ENCODE measurements around the gene PCP4L1. TPM values are rescaled to one million over a fixed set of nuclear protein-coding genes. Genes with fewer than 3 reads are reported as not detected.

PCP4L1 gene
- total RNA-seq, 1 experiment from 2014 or later, result 0.83 TPM

DNA sequence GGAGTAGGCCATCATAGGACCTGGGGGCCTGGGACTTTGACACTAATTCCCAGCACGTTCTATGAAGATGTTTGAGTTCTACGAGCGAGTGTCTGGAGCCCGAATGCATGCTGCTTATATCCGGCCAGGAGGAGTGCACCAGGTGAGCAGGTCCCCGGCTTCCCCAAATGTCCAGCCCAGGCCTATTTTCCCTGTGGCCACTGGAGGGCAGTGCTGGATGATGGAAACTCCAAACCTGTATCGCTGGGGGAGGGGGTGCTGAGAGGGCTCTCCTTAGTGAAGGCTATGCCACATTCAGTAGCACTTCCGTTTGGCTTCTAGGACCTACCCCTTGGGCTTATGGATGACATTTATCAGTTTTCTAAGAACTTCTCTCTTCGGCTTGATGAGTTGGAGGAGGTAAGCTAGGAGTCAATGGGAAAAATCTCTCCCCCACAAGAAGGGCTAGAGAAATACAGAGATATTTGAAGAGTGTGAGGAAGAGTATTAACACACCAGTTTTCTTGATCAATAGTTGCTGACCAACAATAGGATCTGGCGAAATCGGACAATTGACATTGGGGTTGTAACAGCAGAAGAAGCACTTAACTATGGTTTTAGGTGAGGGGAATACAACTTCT, 48.6 kb upstream of the PCP4L1 start:
- Mint-ChIP-seq H3K9me3 (no peaks in the 10 kb centered on the region), H3K27ac (peak overlapping the region; percentile 32 to 87 (median 46); a peak in 5 of 7 replicates), H3K27me3 (ENCODE audit: low read depth) (no peaks in the 10 kb centered on the region), H3K36me3 (ENCODE audit: insufficient read depth in 1 of 3, low read depth in 3 of 3) (peaks cover 35 to 80% (median 76%) of the 10 kb centered on the region in 3 experiments), H3K4me3 (no peak overlapping the region), H3K4me1 (peaks cover 4 to 12% of the 10 kb centered on the region in 2 experiments)
- Histone ChIP-seq H2BK12ac (ENCODE audit: insufficient read length, low read depth, low read length) (no peak overlapping the region), H3K27me3 (ENCODE audit: insufficient read depth, low read length) (no peaks in the 10 kb centered on the region), H2BK15ac (ENCODE audit: low read depth, low read length) (no peak overlapping the region), H2AK5ac (ENCODE audit: insufficient read length, low read length) (no peak overlapping the region), H3K4me2 (ENCODE audit: insufficient read depth, insufficient read length, low read length) (no peak overlapping the region), H2BK20ac (ENCODE audit: low read depth, low read length, poor library complexity, severe bottlenecking) (no peak overlapping the region), H2AFZ (ENCODE audit: low read length) (no peak overlapping the region), H4K91ac (ENCODE audit: insufficient read length, low read depth, low read length) (no peak overlapping the region), H3K4ac (ENCODE audit: low read depth, low read length) (no peak overlapping the region), H3K18ac (ENCODE audit: insufficient read length, low read depth, low read length) (no peak overlapping the region), H4K20me1 (ENCODE audit: control insufficient read depth, insufficient read depth, insufficient read length) (no peaks in the 10 kb centered on the region), H3K27ac (ENCODE audit: insufficient read length, low read depth, low read length) (no peak overlapping the region), H2BK120ac (ENCODE audit: low read depth, low read length, poor library complexity, severe bottlenecking) (no peak overlapping the region), H3T11ph (ENCODE audit: low read length) (no peak overlapping the region), H3K9ac (ENCODE audit: extremely low read depth, insufficient read length, low read length) (no peak overlapping the region), H3K23me2 (ENCODE audit: insufficient read length, low read depth, low read length, poor library complexity, severe bottlenecking) (no peaks in the 10 kb centered on the region), H3K56ac (ENCODE audit: insufficient read length, low read depth, low read length) (no peak overlapping the region), H3K4me1 (ENCODE audit: insufficient read depth, low read length) (peaks cover 2% of the 10 kb centered on the region; the same call in 1 of the 2 replicates), H3K14ac (ENCODE audit: insufficient read depth, low read length) (no peak overlapping the region), H4K5ac (ENCODE audit: insufficient read length, low read depth, low read length) (no peak overlapping the region), H3K23ac (ENCODE audit: insufficient read length, low read depth, low read length) (no peak overlapping the region), H3K9me3 (ENCODE audit: control insufficient read depth, low read depth, low read length) (no peaks in the 10 kb centered on the region), H4K8ac (replicated peaks; ENCODE audit: insufficient read length, low read depth, low read length) (no peak overlapping the region), H3K79me2 (ENCODE audit: insufficient read depth, low read length) (no peaks in the 10 kb centered on the region), H3K79me1 (ENCODE audit: insufficient read depth, low read depth, low read length, poor library complexity, severe bottlenecking) (no peaks in the 10 kb centered on the region), H2BK5ac (ENCODE audit: insufficient read length, low read length) (no peak overlapping the region)
- TF ChIP-seq, protein P1, sequence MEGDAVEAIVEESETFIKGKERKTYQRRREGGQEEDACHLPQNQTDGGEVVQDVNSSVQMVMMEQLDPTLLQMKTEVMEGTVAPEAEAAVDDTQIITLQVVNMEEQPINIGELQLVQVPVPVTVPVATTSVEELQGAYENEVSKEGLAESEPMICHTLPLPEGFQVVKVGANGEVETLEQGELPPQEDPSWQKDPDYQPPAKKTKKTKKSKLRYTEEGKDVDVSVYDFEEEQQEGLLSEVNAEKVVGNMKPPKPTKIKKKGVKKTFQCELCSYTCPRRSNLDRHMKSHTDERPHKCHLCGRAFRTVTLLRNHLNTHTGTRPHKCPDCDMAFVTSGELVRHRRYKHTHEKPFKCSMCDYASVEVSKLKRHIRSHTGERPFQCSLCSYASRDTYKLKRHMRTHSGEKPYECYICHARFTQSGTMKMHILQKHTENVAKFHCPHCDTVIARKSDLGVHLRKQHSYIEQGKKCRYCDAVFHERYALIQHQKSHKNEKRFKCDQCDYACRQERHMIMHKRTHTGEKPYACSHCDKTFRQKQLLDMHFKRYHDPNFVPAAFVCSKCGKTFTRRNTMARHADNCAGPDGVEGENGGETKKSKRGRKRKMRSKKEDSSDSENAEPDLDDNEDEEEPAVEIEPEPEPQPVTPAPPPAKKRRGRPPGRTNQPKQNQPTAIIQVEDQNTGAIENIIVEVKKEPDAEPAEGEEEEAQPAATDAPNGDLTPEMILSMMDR (conservative IDR thresholded peaks at IDR 0.05), result peak; percentile 94
- WGBS (ENCODE audit: extremely low coverage, insufficient read length, low lambda C conversion rate), result no CpG with 5 or more reads among the region's 11 CpGs
- DNase-seq, result peak; percentile 91
